Epithelial cell of esophagus (primary cell): ENCODE measurements around the gene C16orf92.
"Not testable (repeated sequence)": the region's sequence is repeated elsewhere in the genome, so short reads cannot be mapped to it uniquely, and the experiment has no call there.

ENCODE experiments used
- DNase-seq: peaks from one replicate; pipeline ENCODE4 v3.0.0; 2010; ENCODE audit warnings: low read depth
- H3K4me3 ChIP-seq: 2 replicates; pipeline ENCODE4 v1.5.1; 2011; ENCODE audit warnings: mild to moderate bottlenecking, low read length, control low read depth
- TF ChIP-seq, protein P1 (sequence below): IDR thresholded peaks from 2 replicates; pipeline ENCODE4 v1.5.1; 2011; ENCODE audit warnings: low read depth, mild to moderate bottlenecking, low read length, control low read depth, inconsistent platforms; ENCODE audit not compliant: insufficient read depth; ENCODE audit errors: missing control alignments

Gene C16orf92

GRCh38 chr16:30011714-30012504, 11.1 kb upstream of the C16orf92 start:
- H3K4me3 ChIP-seq = no peak overlapping the region
- TF ChIP-seq, protein P1, sequence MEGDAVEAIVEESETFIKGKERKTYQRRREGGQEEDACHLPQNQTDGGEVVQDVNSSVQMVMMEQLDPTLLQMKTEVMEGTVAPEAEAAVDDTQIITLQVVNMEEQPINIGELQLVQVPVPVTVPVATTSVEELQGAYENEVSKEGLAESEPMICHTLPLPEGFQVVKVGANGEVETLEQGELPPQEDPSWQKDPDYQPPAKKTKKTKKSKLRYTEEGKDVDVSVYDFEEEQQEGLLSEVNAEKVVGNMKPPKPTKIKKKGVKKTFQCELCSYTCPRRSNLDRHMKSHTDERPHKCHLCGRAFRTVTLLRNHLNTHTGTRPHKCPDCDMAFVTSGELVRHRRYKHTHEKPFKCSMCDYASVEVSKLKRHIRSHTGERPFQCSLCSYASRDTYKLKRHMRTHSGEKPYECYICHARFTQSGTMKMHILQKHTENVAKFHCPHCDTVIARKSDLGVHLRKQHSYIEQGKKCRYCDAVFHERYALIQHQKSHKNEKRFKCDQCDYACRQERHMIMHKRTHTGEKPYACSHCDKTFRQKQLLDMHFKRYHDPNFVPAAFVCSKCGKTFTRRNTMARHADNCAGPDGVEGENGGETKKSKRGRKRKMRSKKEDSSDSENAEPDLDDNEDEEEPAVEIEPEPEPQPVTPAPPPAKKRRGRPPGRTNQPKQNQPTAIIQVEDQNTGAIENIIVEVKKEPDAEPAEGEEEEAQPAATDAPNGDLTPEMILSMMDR = no peak
- no peak for DNase-seq

GRCh38 chr16:30012598-30012997, 10.4 kb upstream of the C16orf92 start:
- H3K4me3 ChIP-seq, DNase-seq: not testable (repeated sequence)

DNA sequence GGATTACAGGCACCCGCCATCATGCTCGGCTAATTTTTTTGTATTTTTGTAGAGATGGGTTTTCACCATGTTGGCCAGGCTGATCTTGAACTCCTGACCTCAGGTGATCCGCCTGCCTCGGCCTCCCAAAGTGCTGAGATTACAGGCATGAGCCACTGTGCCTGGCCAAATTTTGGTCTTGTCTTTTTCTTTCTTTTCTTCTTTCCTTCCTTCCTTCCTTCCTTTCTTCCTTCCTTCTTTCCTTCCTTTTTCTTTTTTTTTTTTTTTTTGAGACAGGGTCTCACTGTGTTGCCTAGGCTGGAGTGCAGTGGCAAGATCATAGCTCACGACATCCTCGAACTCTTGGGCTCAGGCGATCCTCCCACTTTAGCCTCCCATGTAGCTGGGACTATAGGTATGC, 7.5 kb upstream of the C16orf92 start:
- H3K4me3 ChIP-seq, DNase-seq: not testable (repeated sequence)

GRCh38 chr16:30016555-30017276, 6.3 kb upstream of the C16orf92 start:
- TF ChIP-seq, protein P1 = no peak
- no peak overlapping the region for H3K4me3 ChIP-seq
- no peak for DNase-seq

DNA sequence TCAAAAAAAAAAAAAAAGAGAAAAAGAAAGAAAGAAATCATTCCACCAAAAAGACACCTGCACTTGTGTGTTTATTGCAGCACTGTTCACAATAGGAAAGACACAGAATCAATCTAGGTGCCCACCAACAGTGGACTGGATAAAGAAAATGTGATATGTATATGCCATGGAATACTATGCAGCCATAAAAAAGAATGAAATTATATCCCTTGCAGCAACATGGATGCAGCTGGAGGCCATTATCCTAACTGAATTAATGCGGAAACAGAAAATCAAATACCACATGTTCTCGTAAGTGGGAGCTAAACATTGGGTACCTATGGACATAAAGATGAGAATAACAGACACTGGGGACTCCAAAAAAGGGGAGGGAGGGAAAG, 5.7 kb upstream of the C16orf92 start:
- TF ChIP-seq, protein P1 = no peak
- no peak for DNase-seq
- H3K4me3 ChIP-seq = no peak overlapping the region

- H3K4me3 ChIP-seq, DNase-seq: not testable (repeated sequence)
Observed at GRCh38 chr16:30017937-30018336, 5.1 kb upstream of the C16orf92 start.

DNA sequence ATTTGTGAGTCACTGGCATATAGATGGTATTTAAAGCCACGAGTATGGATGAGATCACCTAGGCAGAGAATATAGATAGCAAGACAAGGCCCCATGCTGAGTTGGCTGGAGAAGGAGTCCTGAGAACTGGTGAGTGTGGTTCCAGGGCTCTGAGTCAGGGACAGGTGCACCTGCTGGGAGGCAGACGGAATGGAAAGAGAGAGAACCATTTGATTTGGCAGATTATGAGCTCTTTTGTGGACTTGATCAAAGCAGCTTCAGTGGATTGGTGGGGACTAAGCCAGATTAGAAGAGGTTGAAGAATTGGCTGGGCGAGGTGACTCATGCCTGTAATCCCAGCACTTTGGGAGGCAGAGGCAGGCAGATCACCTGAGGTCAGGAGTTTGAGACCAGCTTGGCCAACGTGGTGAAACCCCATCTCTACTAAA, 4.3 kb upstream of the C16orf92 start:
- TF ChIP-seq, protein P1 = no peak
- DNase-seq = peak; percentile 61
- H3K4me3 ChIP-seq = no peak overlapping the region

GRCh38 chr16:30023586-30023985, 588 bp downstream of the C16orf92 start:
- no peak for DNase-seq
- no peak overlapping the region for H3K4me3 ChIP-seq
- TF ChIP-seq, protein P1 = no peak
